Thyroid gland (tissue), 4 donors: ENCODE data around the gene FOXD2. TPM values are rescaled to one million over a fixed set of nuclear protein-coding genes. Genes with fewer than 3 reads are reported as not detected.

Experiments used
- DNase-seq, 2 donors: peaks; one replicate each; pipeline ENCODE4 v3.0.0-alpha.2; 2019
- H3K27ac ChIP-seq, 3 donors: fragments of 200-600 bp; sonication (generic); 1 replicate in 2 of 3; 2 replicates in 1 of 3; pipeline ENCODE4 v1.5.1; 2016 to 2019; ENCODE audit warnings: mild to moderate bottlenecking in 1 of 3, moderate library complexity in 1 of 3
- H3K27me3 ChIP-seq: fragments of 200-600 bp; sonication (generic); one replicate; pipeline ENCODE4 v1.5.1; 2019
- H3K36me3 ChIP-seq, 2 donors: fragments of 200-600 bp; sonication (generic); one replicate each; pipeline ENCODE4 v1.5.1; 2016 to 2019
- H3K4me1 ChIP-seq, 2 donors: fragments of 200-600 bp; sonication (generic); one replicate each; pipeline ENCODE4 v1.5.1; 2017 to 2019
- H3K4me3 ChIP-seq, 3 donors: fragments of 200-600 bp; sonication (generic); replicated peaks in 1 of 3; 1 replicate in 2 of 3; 2 replicates in 1 of 3; pipeline ENCODE4 v1.5.1; 2016; ENCODE audit warnings: mild to moderate bottlenecking in 1 of 3
- H3K9me3 ChIP-seq: fragments of 200-600 bp; sonication (generic); one replicate; pipeline ENCODE4 v1.5.1; 2017
- POLR2A ChIP-seq, 2 donors: fragments of 450-650 bp; IDR thresholded peaks; one replicate each; pipeline ENCODE4 v1.6.1; 2017; ENCODE audit warnings: antibody characterized with exemption in 2 of 2, mild to moderate bottlenecking in 2 of 2, moderate library complexity in 1 of 2
- WGBS, 2 donors: methylation state at CpG; one replicate each; pipeline ENCODE4 v1.1.5; 2017; 5-methylcytosine and 5-hydroxymethylcytosine counted together
- intact Hi-C: fragments of 100-400 bp; cut with DNase I; formaldehyde crosslinking; loops from one replicate; pipeline ENCODE4 v1.15.1; 2023
- total RNA-seq, 4 donors: library from RNA; depleted of rRNA; stranded (reverse); fragments of >200 nt; gene quantifications; one replicate each; pipeline ENCODE4 v1.2.3, GENCODE V29; 2016
- TF ChIP-seq, protein P1 (sequence below), 6 experiments: fragments of 200-600 bp in 3 of 6; fragments of 450-650 bp in 3 of 6; sonication (generic) in 3 of 6; IDR thresholded peaks; one replicate each; pipeline ENCODE4 v1.5.1; 2016 to 2019; ENCODE audit warnings: antibody characterized with exemption in 6 of 6, mild to moderate bottlenecking in 2 of 6, inconsistent platforms in 1 of 6, moderate library complexity in 1 of 6

The FOXD2 gene
- total RNA-seq, 4 donors from 2014 or later, result 0.11 to 0.54 TPM; not detected in 2

DNA sequence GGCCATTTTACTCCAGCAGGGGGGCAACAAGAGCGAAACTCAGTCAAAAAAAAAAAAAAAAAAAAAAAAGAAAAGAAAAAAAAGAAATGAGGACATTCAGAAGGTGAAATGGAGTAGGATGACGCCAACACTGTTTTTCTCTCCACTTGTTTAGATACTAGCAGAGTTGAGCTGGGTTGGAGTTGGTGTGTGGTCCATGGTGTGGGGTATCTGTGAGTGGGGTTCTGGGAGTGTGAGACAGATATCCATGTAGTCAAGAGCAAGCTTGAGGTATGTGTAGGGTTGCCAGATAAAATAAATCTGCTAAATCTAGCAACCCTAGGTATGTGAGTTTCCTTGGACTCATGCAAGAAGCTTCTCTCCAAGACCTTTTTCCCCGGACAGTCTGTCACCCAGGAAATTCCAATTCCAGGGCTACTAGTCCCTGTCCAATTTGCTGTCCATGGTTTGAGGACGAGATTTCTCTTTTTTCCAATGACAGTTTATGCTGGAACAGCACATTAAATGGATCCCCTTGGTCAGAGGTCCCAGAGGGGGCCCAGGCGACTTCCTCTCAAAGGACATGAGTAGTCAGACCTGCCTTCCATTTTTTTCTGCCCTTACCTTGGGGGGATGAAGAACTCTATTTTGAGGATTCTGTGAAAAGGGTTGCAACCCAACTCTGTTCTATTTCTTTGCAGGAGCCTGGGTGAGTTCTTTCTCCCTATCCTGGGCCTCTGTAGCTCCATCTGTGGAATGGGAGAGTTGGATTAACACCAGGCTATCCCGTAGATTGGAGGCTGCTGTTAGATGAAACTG, 2.1 kb upstream of the FOXD2 start:
- Histone ChIP-seq H3K4me1 (peaks cover 21 to 41% of the 10 kb centered on the region in 2 donors), H3K27me3 (peaks cover 27% of the 10 kb centered on the region), H3K36me3 (no peaks in the 10 kb centered on the region), H3K9me3 (no peaks in the 10 kb centered on the region), H3K4me3 (no peak overlapping the region), H3K27ac (no peak overlapping the region)
- 56 to 76% methylated on average over 6 of the region's 6 CpGs for WGBS, 2 donors
- TF ChIP-seq, protein P1, sequence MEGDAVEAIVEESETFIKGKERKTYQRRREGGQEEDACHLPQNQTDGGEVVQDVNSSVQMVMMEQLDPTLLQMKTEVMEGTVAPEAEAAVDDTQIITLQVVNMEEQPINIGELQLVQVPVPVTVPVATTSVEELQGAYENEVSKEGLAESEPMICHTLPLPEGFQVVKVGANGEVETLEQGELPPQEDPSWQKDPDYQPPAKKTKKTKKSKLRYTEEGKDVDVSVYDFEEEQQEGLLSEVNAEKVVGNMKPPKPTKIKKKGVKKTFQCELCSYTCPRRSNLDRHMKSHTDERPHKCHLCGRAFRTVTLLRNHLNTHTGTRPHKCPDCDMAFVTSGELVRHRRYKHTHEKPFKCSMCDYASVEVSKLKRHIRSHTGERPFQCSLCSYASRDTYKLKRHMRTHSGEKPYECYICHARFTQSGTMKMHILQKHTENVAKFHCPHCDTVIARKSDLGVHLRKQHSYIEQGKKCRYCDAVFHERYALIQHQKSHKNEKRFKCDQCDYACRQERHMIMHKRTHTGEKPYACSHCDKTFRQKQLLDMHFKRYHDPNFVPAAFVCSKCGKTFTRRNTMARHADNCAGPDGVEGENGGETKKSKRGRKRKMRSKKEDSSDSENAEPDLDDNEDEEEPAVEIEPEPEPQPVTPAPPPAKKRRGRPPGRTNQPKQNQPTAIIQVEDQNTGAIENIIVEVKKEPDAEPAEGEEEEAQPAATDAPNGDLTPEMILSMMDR (IDR thresholded peaks at IDR 0.05), result no peak
- TF ChIP-seq POLR2A (IDR thresholded peaks at IDR 0.05), result no peak
- intact Hi-C loops, result loop anchor here (2.0 to 10.0 kb wide), 3 partner anchors 48 to 273 kb away; no protein-coding TSS in a partner anchor
- DNase-seq, result no peak

DNA sequence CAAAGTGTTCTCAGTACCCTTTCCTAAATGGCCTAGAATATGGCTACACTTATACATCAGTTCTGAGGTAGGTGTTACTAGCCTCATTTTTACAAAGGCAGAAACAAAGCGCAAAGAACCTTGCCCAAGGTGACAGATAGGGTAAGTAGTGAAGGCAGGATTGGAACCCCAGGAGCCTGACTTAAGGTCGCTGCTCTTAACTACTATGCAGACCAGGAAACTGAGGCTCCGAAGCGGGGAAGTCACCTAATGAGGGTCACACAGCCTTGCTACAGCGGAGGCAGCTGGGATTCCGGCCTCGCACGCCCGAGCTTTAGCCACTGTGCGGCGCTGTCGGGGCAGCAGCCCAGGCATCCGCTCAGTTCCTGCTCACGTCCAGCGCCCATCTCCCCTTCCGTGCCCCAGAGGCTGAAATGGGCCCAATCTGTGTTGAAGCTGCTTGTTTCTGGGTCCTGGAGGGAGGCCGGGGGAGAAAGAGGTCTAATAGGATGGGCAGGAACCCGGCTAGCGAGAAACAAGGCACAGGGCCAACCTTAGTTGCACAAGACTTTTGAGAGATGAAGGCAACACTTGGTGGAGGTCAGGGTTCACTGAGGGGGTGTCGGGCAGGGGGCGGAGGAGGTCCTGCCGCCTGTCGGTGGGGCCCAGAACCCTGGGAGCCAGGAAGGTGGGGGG, 1.4 kb upstream of the FOXD2 start:
- intact Hi-C loops, result loop anchor here (2.0 to 10.0 kb wide), 3 partner anchors 49 to 272 kb away; no protein-coding TSS in a partner anchor
- DNase-seq, result peak; percentile 54 to 57
- Histone ChIP-seq H3K27me3 (peaks cover 27% of the 10 kb centered on the region), H3K9me3 (no peaks in the 10 kb centered on the region), H3K4me3 (peak overlapping the region in 2 of 3 donors; percentile 80), H3K36me3 (no peaks in the 10 kb centered on the region), H3K4me1 (peaks cover 21 to 41% of the 10 kb centered on the region in 2 donors), H3K27ac (peak overlapping the region; percentile 37 to 76 (median 70))
- no peak for TF ChIP-seq POLR2A (IDR thresholded peaks at IDR 0.05)
- TF ChIP-seq, protein P1 (IDR thresholded peaks at IDR 0.05), result peak in 5 of 6 experiments; percentile 48 to 73 (median 67)
- WGBS, 2 donors, result 4 to 6% methylated on average over 19 to 23 of the region's 23 CpGs

DNA sequence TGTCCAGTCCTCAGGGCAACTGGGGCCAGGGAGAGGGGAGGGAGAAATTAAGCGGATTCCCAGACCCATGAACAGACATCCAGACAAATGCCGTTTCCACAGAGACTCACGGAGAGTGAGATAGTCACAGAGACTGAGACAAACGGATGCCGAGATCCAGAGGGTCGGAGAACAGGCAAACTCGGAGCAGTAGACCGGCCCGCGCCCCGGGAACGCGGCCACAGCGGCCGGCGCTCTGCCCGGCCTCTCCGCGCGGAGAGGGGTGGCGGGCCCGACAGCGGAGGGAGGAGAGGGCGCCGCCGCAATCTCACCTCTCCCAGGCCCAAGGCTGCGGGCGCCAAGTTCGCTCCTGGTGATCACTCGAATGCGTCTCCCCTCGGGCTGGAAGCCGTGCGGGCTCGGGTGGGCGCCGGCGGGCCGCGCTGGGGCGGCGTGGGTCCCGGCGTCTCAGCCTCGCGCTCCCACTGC, 831 bp upstream of the FOXD2 start:
- WGBS, 2 donors, result 0 to 1% methylated on average over 5 to 7 of the region's 46 CpGs
- no peak for TF ChIP-seq POLR2A (IDR thresholded peaks at IDR 0.05)
- TF ChIP-seq, protein P1 (IDR thresholded peaks at IDR 0.05), result no peak
- intact Hi-C loops, result loop anchor here (2.0 to 10.0 kb wide), 3 partner anchors 50 to 272 kb away; no protein-coding TSS in a partner anchor
- no peaks in the 10 kb centered on the region for H3K36me3 ChIP-seq
- H3K4me3 ChIP-seq, result peak overlapping the region in 2 of 3 donors; percentile 80
- peaks cover 27% of the 10 kb centered on the region for H3K27me3 ChIP-seq
- DNase-seq, result no peak
- peaks cover 21 to 40% of the 10 kb centered on the region in 2 donors for H3K4me1 ChIP-seq
- no peaks in the 10 kb centered on the region for H3K9me3 ChIP-seq
- H3K27ac ChIP-seq, result peak overlapping the region; percentile 37 to 76 (median 70)

DNA sequence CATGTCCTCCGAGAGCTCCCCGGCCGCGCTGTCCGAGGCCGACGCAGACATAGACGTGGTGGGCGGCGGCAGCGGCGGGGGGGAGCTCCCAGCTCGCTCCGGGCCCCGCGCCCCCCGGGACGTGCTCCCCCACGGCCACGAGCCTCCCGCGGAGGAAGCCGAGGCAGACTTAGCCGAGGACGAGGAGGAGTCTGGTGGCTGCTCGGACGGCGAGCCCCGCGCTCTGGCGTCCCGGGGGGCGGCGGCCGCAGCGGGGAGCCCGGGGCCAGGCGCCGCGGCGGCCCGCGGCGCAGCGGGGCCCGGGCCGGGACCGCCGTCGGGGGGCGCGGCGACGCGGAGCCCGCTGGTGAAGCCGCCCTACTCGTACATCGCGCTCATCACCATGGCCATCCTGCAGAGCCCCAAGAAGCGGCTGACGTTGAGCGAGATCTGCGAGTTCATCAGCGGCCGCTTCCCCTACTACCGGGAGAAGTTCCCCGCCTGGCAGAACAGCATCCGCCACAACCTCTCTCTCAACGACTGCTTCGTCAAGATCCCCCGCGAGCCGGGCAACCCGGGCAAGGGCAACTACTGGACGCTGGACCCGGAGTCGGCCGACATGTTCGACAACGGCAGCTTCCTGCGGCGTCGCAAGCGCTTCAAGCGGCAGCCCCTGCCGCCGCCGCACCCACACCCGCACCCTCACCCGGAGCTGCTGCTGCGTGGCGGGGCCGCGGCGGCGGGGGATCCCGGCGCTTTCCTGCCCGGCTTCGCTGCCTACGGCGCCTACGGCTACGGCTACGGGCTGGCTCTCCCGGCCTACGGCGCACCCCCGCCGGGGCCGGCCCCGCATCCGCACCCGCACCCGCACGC, 547 bp downstream of the FOXD2 start:
- DNase-seq, result no peak
- Histone ChIP-seq H3K4me3 (peak overlapping the region; percentile 43 to 80 (median 80)), H3K36me3 (no peaks in the 10 kb centered on the region), H3K9me3 (no peaks in the 10 kb centered on the region), H3K4me1 (peaks cover 16 to 33% of the 10 kb centered on the region in 2 donors), H3K27me3 (peaks cover 26% of the 10 kb centered on the region), H3K27ac (peak overlapping the region in 1 of 3 donors; percentile 76)
- intact Hi-C loops, result loop anchor here (5.0 to 10.0 kb wide), 2 partner anchors 51 to 254 kb away; no protein-coding TSS in a partner anchor
- TF ChIP-seq POLR2A (IDR thresholded peaks at IDR 0.05), result no peak
- TF ChIP-seq, protein P1 (IDR thresholded peaks at IDR 0.05), result no peak
- WGBS, 2 donors, result 1% methylated on average over 13 of the region's 117 CpGs; no CpG with 5 or more reads in 1 of the 2 donors
